Activated CD4-positive, alpha-beta T cell treated with anti-CD3 and anti-CD28 coated beads, Interleukin-2, amount 10 ng/mL, durations not matched to agents 7 days and 5 days (primary cell): ENCODE data around the gene MATN1. TPM values are rescaled to one million over a fixed set of nuclear protein-coding genes. Genes with fewer than 3 reads are reported as not detected.
A peak's percentile ranks its signal among the peaks of the same experiment; 100 is the strongest.

Experiments used
- CTCF ChIA-PET: fragments of 350-600 bp; sonication (Branson Sonifier 250); formaldehyde crosslinking; loops from one replicate; lab custom pipeline; 2021; ENCODE audit warnings: antibody characterized with exemption; lab: Charles Lee
- POLR2A ChIA-PET: fragments of 350-600 bp; sonication (Branson Sonifier 250); formaldehyde crosslinking; loops from one replicate; lab custom pipeline; 2021; ENCODE audit warnings: antibody characterized with exemption; lab: Charles Lee
- DNase-seq: peaks from one replicate; pipeline ENCODE4 v3.0.0-alpha.2; 2020
- H3K27ac Mint-ChIP-seq: one replicate; pipeline ENCODE4 v1.8.0; 2021; ENCODE audit warnings: mild to moderate bottlenecking, moderate library complexity, mixed read lengths
- H3K27me3 Mint-ChIP-seq: one replicate; pipeline ENCODE4 v1.8.0; 2021; ENCODE audit warnings: mixed read lengths
- H3K36me3 Mint-ChIP-seq: one replicate; pipeline ENCODE4 v1.8.0; 2021; ENCODE audit warnings: low read depth, mixed read lengths
- H3K4me1 Mint-ChIP-seq: one replicate; pipeline ENCODE4 v1.8.0; 2021; ENCODE audit warnings: mixed read lengths
- H3K4me3 Mint-ChIP-seq: one replicate; pipeline ENCODE4 v1.8.0; 2021; ENCODE audit warnings: mild to moderate bottlenecking, moderate library complexity, mixed read lengths
- H3K9me3 Mint-ChIP-seq: one replicate; pipeline ENCODE4 v1.8.0; 2021; ENCODE audit warnings: mixed read lengths
- total RNA-seq, 2 experiments: library from RNA; stranded (reverse); gene quantifications; one replicate each; pipeline ENCODE4 v1.2.3, GENCODE V29; 2021

Gene MATN1
- total RNA-seq, 2 experiments from 2014 or later = not detected

DNA sequence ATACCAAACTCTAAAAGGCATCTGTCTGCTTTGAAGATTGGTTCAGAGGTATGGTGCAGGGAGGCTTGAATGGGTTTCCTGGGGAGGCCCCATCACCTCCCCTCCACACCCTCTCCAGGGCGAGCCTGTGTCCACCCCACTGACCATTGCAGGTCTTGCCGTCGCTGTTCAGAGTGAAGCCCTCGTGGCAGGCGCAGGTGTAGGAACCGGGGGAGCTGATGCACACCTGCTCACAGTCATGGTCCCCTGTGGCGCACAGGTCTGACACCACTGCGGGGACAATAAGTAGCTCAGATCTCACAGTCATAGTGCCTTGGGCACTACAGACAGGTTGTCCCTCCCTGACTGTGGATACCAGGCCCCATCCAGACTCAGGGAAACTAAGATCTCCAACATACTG, 6.7 kb downstream of the MATN1 start:
- ChIA-PET POLR2A (no interaction called here), CTCF (interaction anchor here (1.0 to 1.7 kb wide), 4 partner anchors 9 to 85 kb away, joined by 3 to 5 read pairs (median 5); no protein-coding TSS in a partner anchor)
- DNase-seq = no peak
- H3K4me1 Mint-ChIP-seq = peaks cover 22% of the 10 kb centered on the region
- H3K27ac Mint-ChIP-seq = peak overlapping the region; percentile 21
- no peaks in the 10 kb centered on the region for H3K27me3 Mint-ChIP-seq
- peaks cover 9% of the 10 kb centered on the region for H3K9me3 Mint-ChIP-seq
- H3K4me3 Mint-ChIP-seq = peak overlapping the region; percentile 91
- H3K36me3 Mint-ChIP-seq = no peaks in the 10 kb centered on the region

DNA sequence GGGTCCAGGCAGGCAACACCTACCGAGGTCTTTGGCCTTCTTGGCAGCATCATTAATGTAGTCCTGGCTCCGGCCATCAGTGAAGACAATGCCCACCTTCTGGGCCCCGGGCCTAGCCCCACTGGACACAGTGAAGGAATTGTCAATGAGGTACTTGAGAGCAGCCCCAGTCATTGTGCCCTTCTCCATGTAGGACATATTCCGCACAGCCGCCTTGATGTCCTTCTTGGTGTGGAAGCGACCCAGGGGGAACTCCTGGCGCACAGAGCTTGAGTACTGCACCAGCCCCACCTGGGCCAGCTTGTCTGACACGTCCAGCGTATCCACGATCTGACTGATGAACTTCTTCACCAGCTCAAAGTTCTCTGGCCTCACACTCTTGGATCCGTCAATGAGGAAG, 7.5 kb downstream of the MATN1 start:
- Mint-ChIP-seq H3K36me3 (no peaks in the 10 kb centered on the region), H3K9me3 (peaks cover 9% of the 10 kb centered on the region), H3K4me1 (peaks cover 22% of the 10 kb centered on the region), H3K4me3 (no peak overlapping the region), H3K27me3 (no peaks in the 10 kb centered on the region), H3K27ac (no peak overlapping the region)
- ChIA-PET CTCF (interaction anchor here (1.7 kb wide), 1 partner anchor 8 kb away, joined by 5 read pairs; no protein-coding TSS in a partner anchor), POLR2A (no interaction called here)
- DNase-seq = no peak

DNA sequence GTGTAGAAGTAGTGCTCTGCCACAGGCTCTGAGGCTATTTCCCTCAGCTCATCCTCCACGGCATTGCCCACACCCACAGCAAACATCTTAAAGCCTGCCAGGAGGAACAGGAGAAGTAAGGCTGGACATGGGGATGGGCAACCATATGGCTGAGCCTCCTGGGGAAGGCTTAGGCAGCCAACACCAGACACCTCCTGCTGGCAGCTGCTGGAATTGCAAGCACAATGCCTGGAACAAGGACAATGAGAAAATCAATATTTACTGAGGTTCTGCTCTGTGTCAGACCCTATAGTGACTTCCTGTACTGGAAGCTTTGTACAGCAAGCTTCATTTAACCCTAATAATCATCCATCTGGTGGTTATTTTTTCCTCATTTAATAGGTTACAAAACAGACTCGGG, 8.2 kb downstream of the MATN1 start:
- POLR2A ChIA-PET = no interaction called here
- H3K4me1 Mint-ChIP-seq = peaks cover 20% of the 10 kb centered on the region
- no peaks in the 10 kb centered on the region for H3K27me3 Mint-ChIP-seq
- H3K4me3 Mint-ChIP-seq = no peak overlapping the region
- no peak overlapping the region for H3K27ac Mint-ChIP-seq
- no peaks in the 10 kb centered on the region for H3K36me3 Mint-ChIP-seq
- H3K9me3 Mint-ChIP-seq = peaks cover 9% of the 10 kb centered on the region
- no peak for DNase-seq
- CTCF ChIA-PET = interaction anchor here (0.6 kb wide), 1 partner anchor 844 kb away, joined by 4 read pairs; no protein-coding TSS in a partner anchor

DNA sequence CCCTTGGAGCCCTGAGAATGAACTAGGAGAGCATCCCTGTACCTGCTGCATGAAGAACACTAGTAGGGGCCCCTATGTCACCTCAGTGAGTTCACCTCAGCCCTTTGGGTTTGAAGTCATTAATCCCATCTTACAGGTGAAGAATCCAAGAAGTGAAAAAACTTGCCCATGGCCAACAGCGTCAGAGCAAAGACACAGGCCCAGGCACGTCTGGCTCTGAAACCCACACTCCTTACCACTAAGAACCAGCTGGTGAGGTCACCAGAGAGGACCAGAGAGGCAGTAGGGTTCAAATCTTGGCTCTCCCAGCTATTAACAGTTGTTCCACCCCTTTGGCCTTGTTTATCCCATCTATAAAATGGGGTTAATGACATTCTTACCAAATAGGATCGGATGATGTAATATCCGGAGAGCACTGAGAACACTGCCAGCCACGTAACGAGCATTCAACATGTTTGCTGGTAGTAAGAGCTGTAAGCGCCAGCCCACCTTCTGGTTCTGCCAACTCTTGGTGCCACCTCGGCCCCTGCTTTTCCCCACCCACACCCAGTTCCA, 8.8 kb downstream of the MATN1 start:
- peak overlapping the region; percentile 26 for H3K27ac Mint-ChIP-seq
- ChIA-PET CTCF (no interaction called here), POLR2A (no interaction called here)
- peaks cover 9% of the 10 kb centered on the region for H3K9me3 Mint-ChIP-seq
- H3K4me3 Mint-ChIP-seq = no peak overlapping the region
- no peak for DNase-seq
- peaks cover 17% of the 10 kb centered on the region for H3K4me1 Mint-ChIP-seq
- no peaks in the 10 kb centered on the region for H3K36me3 Mint-ChIP-seq
- no peaks in the 10 kb centered on the region for H3K27me3 Mint-ChIP-seq

DNA sequence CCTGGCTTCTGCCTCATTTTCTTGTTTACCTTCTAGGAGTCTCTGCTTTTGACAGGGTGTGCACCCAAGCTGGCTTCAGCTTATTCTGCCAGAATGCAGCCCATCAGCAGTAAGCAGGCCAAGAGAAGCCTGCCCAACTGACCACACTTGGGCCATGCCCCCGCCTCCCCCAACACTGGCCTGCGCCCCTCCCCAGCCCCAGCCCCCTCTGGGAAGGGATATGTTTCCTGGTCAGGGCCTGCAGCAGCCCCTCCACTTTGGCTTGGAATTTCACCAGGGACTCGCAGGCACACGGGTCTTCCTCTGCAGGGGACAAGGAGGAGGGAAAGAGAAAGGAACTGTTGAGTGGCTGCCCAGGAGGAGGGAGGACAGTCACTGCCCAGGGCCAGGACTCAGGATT, 9.4 kb downstream of the MATN1 start:
- no peak overlapping the region for H3K4me3 Mint-ChIP-seq
- H3K27me3 Mint-ChIP-seq = no peaks in the 10 kb centered on the region
- no peaks in the 10 kb centered on the region for H3K36me3 Mint-ChIP-seq
- H3K9me3 Mint-ChIP-seq = peaks cover 9% of the 10 kb centered on the region
- DNase-seq = no peak
- peaks cover 12% of the 10 kb centered on the region for H3K4me1 Mint-ChIP-seq
- no peak overlapping the region for H3K27ac Mint-ChIP-seq
- POLR2A ChIA-PET = no interaction called here
- CTCF ChIA-PET = no interaction called here

DNA sequence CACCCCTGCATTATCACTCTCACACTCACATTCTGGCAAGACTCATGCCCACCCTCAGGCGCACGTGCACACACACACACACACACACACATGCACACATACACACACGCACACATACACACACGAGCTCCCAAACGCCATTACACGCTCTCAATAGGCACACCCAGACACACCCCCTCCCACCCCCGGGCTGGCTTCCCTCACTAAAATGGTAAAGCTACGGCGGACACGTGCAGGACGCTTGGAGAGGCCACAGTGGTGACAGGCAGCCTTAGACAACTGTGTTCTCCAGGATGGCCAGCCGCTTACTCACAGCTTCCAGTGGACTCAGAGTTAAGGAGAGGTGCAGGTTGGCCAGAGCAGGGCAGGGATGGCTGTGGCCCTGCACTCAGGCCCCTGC, 10.1 kb downstream of the MATN1 start:
- Mint-ChIP-seq H3K4me1 (peaks cover 12% of the 10 kb centered on the region), H3K4me3 (no peak overlapping the region), H3K9me3 (peaks cover 9% of the 10 kb centered on the region), H3K27ac (no peak overlapping the region), H3K27me3 (no peaks in the 10 kb centered on the region), H3K36me3 (no peaks in the 10 kb centered on the region)
- ChIA-PET CTCF (no interaction called here), POLR2A (no interaction called here)
- DNase-seq = no peak

DNA sequence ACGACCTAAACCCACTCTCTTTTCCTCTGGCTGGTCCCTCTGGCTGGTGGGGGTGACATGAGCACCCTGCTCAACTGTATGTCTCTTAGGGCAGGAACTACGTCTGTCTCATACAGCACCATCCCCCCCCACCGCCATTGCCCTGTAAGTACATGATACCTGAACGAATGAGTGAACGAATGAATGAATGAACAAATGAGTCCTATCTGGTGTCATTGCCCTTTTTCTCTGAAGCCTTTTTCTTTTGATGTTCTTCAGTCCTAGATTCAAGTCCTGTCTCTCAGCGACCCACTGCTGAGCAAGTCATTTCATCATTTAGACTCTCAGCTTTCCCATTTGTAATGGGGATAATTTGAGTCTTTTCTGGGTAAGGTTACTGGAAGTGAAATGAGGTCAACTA, 10.8 kb downstream of the MATN1 start:
- POLR2A ChIA-PET = no interaction called here
- Mint-ChIP-seq H3K36me3 (no peaks in the 10 kb centered on the region), H3K27me3 (no peaks in the 10 kb centered on the region), H3K9me3 (peaks cover 9% of the 10 kb centered on the region), H3K4me3 (no peak overlapping the region), H3K4me1 (peaks cover 8% of the 10 kb centered on the region), H3K27ac (no peak overlapping the region)
- CTCF ChIA-PET = no interaction called here
- DNase-seq = no peak

DNA sequence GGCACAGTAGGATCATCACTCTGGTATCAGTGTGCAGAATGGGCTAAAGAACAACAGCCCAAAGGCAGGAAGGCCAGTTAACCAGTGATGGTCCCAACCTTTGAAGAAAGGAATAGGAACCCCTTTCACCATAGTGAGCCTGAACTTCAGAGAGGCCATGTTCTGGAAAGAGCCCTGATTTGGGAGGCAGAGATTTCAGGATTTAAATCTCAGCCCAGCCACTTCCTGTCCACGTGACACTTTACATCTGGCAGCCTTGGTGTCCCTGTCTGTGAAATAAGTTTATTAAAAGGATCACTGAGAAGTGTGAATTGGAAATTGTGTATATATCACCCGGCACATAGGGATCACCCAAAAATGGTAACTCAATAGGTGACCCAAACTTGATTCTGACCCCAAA, 13.0 kb downstream of the MATN1 start:
- ChIA-PET POLR2A (no interaction called here), CTCF (no interaction called here)
- Mint-ChIP-seq H3K4me3 (no peak overlapping the region), H3K4me1 (no peaks in the 10 kb centered on the region), H3K27ac (no peak overlapping the region), H3K36me3 (no peaks in the 10 kb centered on the region), H3K27me3 (peaks cover 3% of the 10 kb centered on the region), H3K9me3 (peaks cover under 1% of the 10 kb centered on the region)
- DNase-seq = no peak

DNA sequence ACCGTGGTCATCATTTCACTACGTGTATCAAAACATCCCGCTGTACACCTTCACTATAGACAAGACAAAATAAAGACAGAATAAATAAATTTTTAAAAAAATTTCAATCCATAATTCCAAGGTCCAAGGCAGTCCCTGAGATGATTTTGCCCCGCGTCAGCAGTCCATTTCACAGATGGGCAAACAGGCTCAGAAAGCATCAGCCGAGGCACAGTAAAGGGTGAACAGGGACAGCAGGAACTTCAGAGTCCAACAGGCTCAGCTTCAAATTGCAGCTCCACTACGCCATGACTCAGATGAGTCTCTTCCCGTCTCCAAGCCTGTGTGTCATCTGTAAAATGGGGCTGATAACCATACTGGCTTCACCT, 15.0 kb downstream of the MATN1 start:
- Mint-ChIP-seq H3K36me3 (no peaks in the 10 kb centered on the region), H3K4me3 (no peak overlapping the region), H3K27me3 (peaks cover 3% of the 10 kb centered on the region), H3K9me3 (no peaks in the 10 kb centered on the region), H3K27ac (no peak overlapping the region), H3K4me1 (no peaks in the 10 kb centered on the region)
- ChIA-PET POLR2A (no interaction called here), CTCF (interaction anchor here (0.9 to 1.4 kb wide), 5 partner anchors 8 to 1511 kb away, joined by 3 to 7 read pairs (median 4); no protein-coding TSS in a partner anchor)
- no peak for DNase-seq

DNA sequence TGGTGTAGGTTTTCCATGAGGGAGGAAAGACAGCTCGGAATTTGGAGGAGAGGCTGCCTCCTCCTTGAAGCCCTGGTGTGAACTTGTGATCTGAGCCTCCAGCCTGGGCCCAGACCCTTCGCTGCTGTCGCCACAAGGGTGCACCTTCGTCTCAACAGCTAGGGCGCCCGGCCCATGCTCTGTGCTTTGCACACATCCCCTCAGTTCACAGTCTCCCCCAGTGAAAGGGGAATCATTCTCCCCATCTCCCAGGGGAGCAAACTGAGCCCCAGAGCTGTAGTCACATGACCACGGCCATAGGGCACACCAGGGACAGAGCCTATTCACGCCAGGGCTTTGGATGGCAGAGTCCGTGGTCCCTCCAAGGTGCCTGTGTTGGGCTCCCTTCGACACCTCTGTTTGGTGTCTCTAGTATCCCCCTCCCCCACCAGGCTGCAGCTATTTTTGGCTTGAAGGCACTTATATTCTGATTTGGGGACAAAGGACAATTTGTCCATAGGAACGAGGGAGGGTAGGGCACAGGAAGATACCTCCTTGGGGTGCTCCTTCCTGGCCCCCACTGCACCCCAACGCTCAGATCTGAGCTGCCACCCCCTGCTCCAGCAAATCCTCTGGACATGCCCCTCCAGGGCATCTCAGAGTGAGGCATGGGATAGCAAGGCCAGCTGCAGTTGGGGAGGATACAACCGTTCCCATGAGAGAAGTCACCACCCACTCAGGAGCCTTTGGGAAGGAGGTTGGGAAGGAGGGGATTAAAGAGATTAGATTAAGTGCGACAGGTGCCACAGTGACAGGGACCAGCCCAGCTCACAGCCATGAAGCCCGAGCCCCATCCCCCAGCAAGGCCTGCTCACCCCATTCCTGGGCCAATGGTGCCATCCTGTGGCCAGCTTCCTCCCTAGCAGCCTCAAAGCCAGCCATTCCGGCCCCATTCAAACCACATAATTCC, 15.7 kb downstream of the MATN1 start:
- Mint-ChIP-seq H3K4me3 (no peak overlapping the region), H3K4me1 (no peaks in the 10 kb centered on the region), H3K27me3 (peaks cover 3% of the 10 kb centered on the region), H3K9me3 (no peaks in the 10 kb centered on the region), H3K27ac (no peak overlapping the region), H3K36me3 (no peaks in the 10 kb centered on the region)
- CTCF ChIA-PET = interaction anchor here (0.9 to 1.4 kb wide), 5 partner anchors 9 to 1510 kb away, joined by 3 to 7 read pairs (median 4); no protein-coding TSS in a partner anchor
- POLR2A ChIA-PET = no interaction called here
- peak; percentile 59 for DNase-seq

DNA sequence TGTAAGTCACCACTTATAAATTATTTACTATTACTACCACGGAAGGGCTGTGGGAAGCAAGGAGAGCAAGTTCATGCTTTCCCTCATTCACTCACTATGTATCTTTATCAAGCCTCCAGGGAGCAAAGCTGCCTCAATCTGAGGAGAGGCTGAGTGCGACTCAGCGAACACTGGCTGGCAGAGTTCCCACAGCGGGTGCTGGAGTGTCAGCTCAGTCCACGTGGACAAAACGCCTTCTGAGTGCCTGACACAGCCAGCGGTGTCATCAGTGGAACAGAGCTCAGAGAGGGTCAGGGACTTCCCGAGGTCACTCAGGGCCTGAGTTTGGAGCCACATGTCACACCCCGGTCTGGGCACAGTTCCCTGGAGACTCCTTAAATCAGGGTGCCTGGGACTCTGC, 16.9 kb downstream of the MATN1 start:
- Mint-ChIP-seq H3K4me1 (no peaks in the 10 kb centered on the region), H3K9me3 (no peaks in the 10 kb centered on the region), H3K27ac (no peak overlapping the region), H3K4me3 (no peak overlapping the region), H3K27me3 (peaks cover 3% of the 10 kb centered on the region), H3K36me3 (no peaks in the 10 kb centered on the region)
- no peak for DNase-seq
- ChIA-PET POLR2A (no interaction called here), CTCF (no interaction called here)

DNA sequence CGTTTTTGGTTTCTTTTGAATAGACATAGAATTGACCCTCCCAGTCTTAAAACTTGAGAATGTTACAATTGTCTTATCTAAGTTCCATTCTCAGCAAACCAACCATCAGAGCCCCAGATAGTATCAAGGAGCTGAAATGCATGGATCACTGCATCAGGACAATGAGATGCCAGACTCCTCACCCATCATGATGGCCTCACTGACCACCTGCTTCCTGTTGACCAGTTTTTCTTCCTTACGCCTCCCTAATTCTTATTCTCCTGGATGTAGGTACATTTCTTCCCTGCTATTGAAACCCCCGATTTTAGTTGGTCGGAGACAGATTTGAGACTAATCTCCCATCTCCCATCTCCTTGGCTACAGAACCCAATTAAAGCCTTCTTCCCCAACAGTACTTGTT, 17.7 kb downstream of the MATN1 start:
- Mint-ChIP-seq H3K4me3 (no peak overlapping the region), H3K27ac (no peak overlapping the region), H3K4me1 (no peaks in the 10 kb centered on the region), H3K36me3 (no peaks in the 10 kb centered on the region), H3K9me3 (no peaks in the 10 kb centered on the region), H3K27me3 (peaks cover 3% of the 10 kb centered on the region)
- DNase-seq = no peak
- CTCF ChIA-PET = no interaction called here
- POLR2A ChIA-PET = no interaction called here

DNA sequence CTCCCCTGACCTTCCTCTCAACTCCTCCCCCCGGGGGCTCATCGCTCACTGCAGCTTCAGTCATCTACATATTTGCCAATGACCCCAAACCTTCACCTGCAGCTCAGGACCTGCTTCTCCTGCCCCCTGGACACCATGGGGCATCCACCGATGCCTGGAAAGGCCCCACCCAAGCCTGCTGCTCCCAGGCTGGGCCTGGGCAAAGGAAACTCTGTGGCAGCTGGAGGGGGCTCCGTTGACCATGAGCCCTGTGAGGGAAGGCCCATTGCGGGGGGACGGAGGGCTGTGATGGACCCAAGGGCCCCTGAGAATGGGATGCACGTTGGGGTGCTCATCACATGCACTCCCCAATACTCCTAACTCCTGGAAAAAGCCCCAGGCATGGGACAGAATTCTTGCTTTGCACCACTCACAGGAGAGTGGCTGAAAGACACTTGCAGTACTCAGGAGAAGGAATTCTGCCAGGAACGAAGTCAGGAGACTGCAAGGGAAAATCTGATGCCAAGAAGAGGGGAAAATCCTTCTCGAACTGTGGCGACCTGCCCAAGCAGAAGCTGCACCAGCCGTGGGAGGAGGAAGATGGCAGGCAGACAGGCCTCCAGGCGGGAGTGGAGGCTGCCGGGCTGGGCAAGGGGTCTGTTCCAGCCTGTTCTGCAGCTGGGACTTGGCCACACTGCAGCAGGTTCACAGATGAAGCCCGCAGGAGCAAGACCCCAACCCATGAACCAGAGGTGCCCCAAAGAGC, 18.4 kb downstream of the MATN1 start:
- no peak for DNase-seq
- Mint-ChIP-seq H3K36me3 (no peaks in the 10 kb centered on the region), H3K4me1 (no peaks in the 10 kb centered on the region), H3K9me3 (no peaks in the 10 kb centered on the region), H3K4me3 (no peak overlapping the region), H3K27me3 (peaks cover 3% of the 10 kb centered on the region), H3K27ac (no peak overlapping the region)
- POLR2A ChIA-PET = no interaction called here
- CTCF ChIA-PET = no interaction called here
